GM21529 (cell line): ENCODE data around the gene CHAC1.
"Not testable (repeated sequence)": the region's sequence is repeated elsewhere in the genome, so short reads cannot be mapped to it uniquely, and the experiment has no call there.

Experiments used
- ATAC-seq: cut with Tn5 transposase; IDR thresholded peaks from one replicate; pipeline ENCODE4 v1.9.1; 2021; ENCODE audit not compliant: unreplicated experiment

Gene CHAC1

GRCh38 chr15:40955930-40956540 is 2.8 kb downstream of the CHAC1 start:
- no peak for ATAC-seq

GRCh38 chr15:40956541-40956982 is 3.3 kb downstream of the CHAC1 start:
- no peak for ATAC-seq

- ATAC-seq: no peak
These were observed 3.8 kb downstream of the CHAC1 start for GRCh38 chr15:40957041-40957555.

GRCh38 chr15:40957581-40958051 is 4.3 kb downstream of the CHAC1 start:
- no peak for ATAC-seq

- no peak for ATAC-seq
These were observed 4.9 kb downstream of the CHAC1 start for GRCh38 chr15:40958146-40958545.

- no peak for ATAC-seq
These were observed 5.5 kb downstream of the CHAC1 start for GRCh38 chr15:40958723-40959122.

- no peak for ATAC-seq
These were observed 6.3 kb downstream of the CHAC1 start for GRCh38 chr15:40959331-40960141.

GRCh38 chr15:40960151-40960885 is 7.0 kb downstream of the CHAC1 start:
- no peak for ATAC-seq

GRCh38 chr15:40960925-40961324 is 7.7 kb downstream of the CHAC1 start:
- ATAC-seq: no peak

- ATAC-seq: not testable (repeated sequence)
These were observed 8.5 kb downstream of the CHAC1 start for GRCh38 chr15:40961740-40962139.

- not testable (repeated sequence) for ATAC-seq
These were observed 9.0 kb downstream of the CHAC1 start for GRCh38 chr15:40962317-40962716.

- ATAC-seq: no peak
These were observed 9.9 kb downstream of the CHAC1 start for GRCh38 chr15:40963201-40963600.

GRCh38 chr15:40964006-40964405 is 10.7 kb downstream of the CHAC1 start:
- no peak for ATAC-seq

GRCh38 chr15:40964634-40965033 is 11.4 kb downstream of the CHAC1 start:
- no peak for ATAC-seq

GRCh38 chr15:40968290-40969085 is 15.2 kb downstream of the CHAC1 start:
- no peak for ATAC-seq

GRCh38 chr15:40969363-40969762 is 16.1 kb downstream of the CHAC1 start:
- no peak for ATAC-seq

GRCh38 chr15:40974879-40975278 is 21.6 kb downstream of the CHAC1 start:
- no peak for ATAC-seq

- ATAC-seq: no peak
These were observed 23.5 kb downstream of the CHAC1 start for GRCh38 chr15:40976819-40977218.

GRCh38 chr15:40978141-40978540 is 24.9 kb downstream of the CHAC1 start:
- no peak for ATAC-seq

GRCh38 chr15:40978562-40978961 is 25.3 kb downstream of the CHAC1 start:
- no peak for ATAC-seq

- ATAC-seq: no peak
These were observed 27.9 kb downstream of the CHAC1 start for GRCh38 chr15:40981186-40981585.
